GM12878 (cell line): ENCODE measurements around the gene SLC37A2. TPM values are rescaled to one million over a fixed set of nuclear protein-coding genes. Genes with fewer than 3 reads are reported as not detected.

Experiments
- ATAC-seq: fragments of 200-7000 bp; cut with Tn5 transposase; 3 replicates; pipeline ENCODE4 v1.9.1; 2020; ENCODE audit warnings: mild to moderate bottlenecking, moderate library complexity
- BruUV-seq: library from RNA; stranded (reverse); fragments of 400-500 nt; replicated peaks from 2 replicates; lab custom pipeline; 2021; lab: Mats Ljungman, UMichigan
- CTCF ChIA-PET: fragments of 300-600 bp; sonication (Branson Sonifier 250); formaldehyde crosslinking; extraction: SDS; loops from one replicate; lab custom pipeline; 2021; ENCODE audit warnings: inconsistent platforms; lab: Yijun Ruan, JAX
- POLR2A ChIA-PET: fragments of 350-600 bp; formaldehyde crosslinking; extraction: SDS; loops from one replicate; lab custom pipeline; 2021; ENCODE audit warnings: inconsistent platforms; lab: Charles Lee
- RAD21 ChIA-PET: fragments of 300-600 bp; sonication (Branson Sonifier 250); formaldehyde crosslinking; loops from one replicate; lab custom pipeline; 2023; ENCODE audit warnings: antibody characterized with exemption; ENCODE audit not compliant: unreplicated experiment; lab: Charles Lee
- SMC1A ChIA-PET: fragments of 300-600 bp; sonication (Branson Sonifier 250); formaldehyde crosslinking; loops from one replicate; lab custom pipeline; 2023; ENCODE audit not compliant: unreplicated experiment, uncharacterized antibody; lab: Charles Lee
- DNase-seq: peaks from one replicate; pipeline ENCODE4 v3.0.0-alpha.2; 2011; ENCODE audit warnings: low read depth, low spot score
- FAIRE-seq: peaks from 3 replicates; lab custom pipeline; 2011; peaks lifted over from hg19 to GRCh38; lab: Jason Lieb, UNC
- H2AFZ ChIP-seq: 2 replicates; pipeline ENCODE4 v1.6.0; 2011; ENCODE audit warnings: low read depth, low read length, control low read depth; ENCODE audit not compliant: control insufficient read depth
- H3K27ac ChIP-seq: 2 replicates; pipeline ENCODE4 v1.5.1; 2011; ENCODE audit warnings: control low read depth; ENCODE audit not compliant: control insufficient read depth, insufficient read depth
- H3K27me3 ChIP-seq, 2 experiments: replicated peaks in 1 of 2; 2 replicates each; pipeline versions ENCODE4 v1.6.0 to v1.6.1; 2011; ENCODE audit warnings: low read length in 1 of 2; ENCODE audit not compliant: control insufficient read depth in 2 of 2, insufficient read depth in 2 of 2
- H3K36me3 ChIP-seq, 2 experiments: 2 replicates each; pipeline ENCODE4 v1.5.1; 2011; ENCODE audit warnings: low read length in 1 of 2; ENCODE audit not compliant: control insufficient read depth in 2 of 2, insufficient read depth in 2 of 2
- H3K4me1 ChIP-seq: 2 replicates; pipeline ENCODE4 v1.6.1; 2011; ENCODE audit warnings: mild to moderate bottlenecking, low read length, moderate library complexity, mixed read lengths; ENCODE audit not compliant: control insufficient read depth, insufficient read depth
- H3K4me2 ChIP-seq: 2 replicates; pipeline ENCODE4 v1.6.0; 2011; ENCODE audit warnings: control low read depth; ENCODE audit not compliant: control insufficient read depth, insufficient read depth
- H3K4me3 ChIP-seq: fragments of 200-600 bp; sonication (generic); 2 replicates; pipeline ENCODE4 v1.5.1; 2016
- H3K79me2 ChIP-seq: 2 replicates; pipeline ENCODE4 v1.6.0; 2011; ENCODE audit warnings: low read length; ENCODE audit not compliant: control insufficient read depth, insufficient read depth
- H3K9ac ChIP-seq: 2 replicates; pipeline ENCODE4 v1.8.0; 2011; ENCODE audit warnings: low read length, control low read depth, mixed read lengths; ENCODE audit not compliant: control insufficient read depth, insufficient read depth
- H3K9me3 ChIP-seq: replicated peaks from 3 replicates; pipeline ENCODE4 v1.5.1; 2011; ENCODE audit warnings: mild to moderate bottlenecking, low read length; ENCODE audit not compliant: control insufficient read depth, insufficient read depth
- H4K20me1 ChIP-seq: 2 replicates; pipeline ENCODE4 v1.6.0; 2011; ENCODE audit not compliant: control insufficient read depth, insufficient read depth
- BCL11A ChIP-seq: IDR thresholded peaks from 2 replicates; pipeline ENCODE4 v1.6.1; 2011; ENCODE audit warnings: low read depth, low read length
- DPF2 ChIP-seq: fragments of 450-650 bp; IDR thresholded peaks from 2 replicates; pipeline ENCODE4 v1.6.1; 2017; ENCODE audit warnings: mild to moderate bottlenecking
- EGR1 ChIP-seq, 2 experiments: IDR thresholded peaks; 1 replicate in 1 of 2; 2 replicates in 1 of 2; pipeline ENCODE4 v1.6.1; 2011 to 2012; ENCODE audit warnings: low read depth in 2 of 2, low read length in 2 of 2, borderline replicate concordance in 1 of 2, mild to moderate bottlenecking in 1 of 2, moderate library complexity in 1 of 2
- IKZF1 ChIP-seq: fragments of 450-650 bp; conservative IDR thresholded peaks from 2 replicates; pipeline ENCODE4 v1.6.1; 2017; ENCODE audit warnings: antibody characterized with exemption, mild to moderate bottlenecking
- MEF2A ChIP-seq: IDR thresholded peaks from 2 replicates; pipeline ENCODE4 v1.6.1; 2011; ENCODE audit warnings: low read depth, mild to moderate bottlenecking, low read length, moderate library complexity; ENCODE audit not compliant: insufficient read depth
- MYB ChIP-seq: fragments of 150-350 bp; IDR thresholded peaks from 2 replicates; pipeline ENCODE4 v1.6.1; 2014; ENCODE audit warnings: mild to moderate bottlenecking, low read depth, low read length, borderline replicate concordance
- PML ChIP-seq: IDR thresholded peaks from 2 replicates; pipeline ENCODE4 v1.6.1; 2012; ENCODE audit warnings: low read length, inconsistent platforms
- RELA ChIP-seq: fragments of 450-650 bp; IDR thresholded peaks from 2 replicates; pipeline ENCODE4 v1.8.0; 2014; ENCODE audit warnings: borderline replicate concordance; ENCODE audit not compliant: partially characterized antibody
- RUNX3 ChIP-seq: IDR thresholded peaks from 2 replicates; pipeline ENCODE4 v1.6.1; 2012; ENCODE audit warnings: low read length, inconsistent platforms
- SMARCA5 ChIP-seq: fragments of 450-650 bp; IDR thresholded peaks from 2 replicates; pipeline ENCODE4 v1.6.1; 2017; ENCODE audit warnings: mild to moderate bottlenecking
- SPI1 ChIP-seq: IDR thresholded peaks from 2 replicates; pipeline ENCODE4 v1.6.1; 2011; ENCODE audit warnings: low read depth, mild to moderate bottlenecking, low read length, moderate library complexity, borderline replicate concordance; ENCODE audit not compliant: insufficient read depth
- WRNIP1 ChIP-seq: IDR thresholded peaks from 2 replicates; pipeline ENCODE4 v1.6.1; 2011; ENCODE audit warnings: low read depth, low read length, improper control_type of control experiment, borderline replicate concordance
- WGBS: methylation state at CpG from one replicate; pipeline ENCODE4 v1.1.6; 2016; ENCODE audit warnings: low lambda C conversion rate; ENCODE audit not compliant: insufficient replicate concordance, insufficient coverage; ENCODE audit errors: missing lambda C conversion rate; 5-methylcytosine and 5-hydroxymethylcytosine counted together
- in situ Hi-C: fragments of 300-500 bp; cut with MboI; formaldehyde crosslinking; loops from 9 replicates; pipeline ENCODE4 v1.14.3; 2018; ENCODE audit warnings: mixed read lengths
- intact Hi-C: fragments of 100-400 bp; cut with micrococcal nuclease; formaldehyde crosslinking; loops from one replicate; pipeline ENCODE4 v1.14.2; 2022; ENCODE audit not compliant: unreplicated experiment
- polyA plus RNA-seq, 11 experiments: library from polyadenylated mRNA; depleted of rRNA in 4 of 11; unstranded in 6 of 11; stranded (reverse) in 5 of 11; fragments of >200 nt; fragmentation: Nextera tagmentation in 4 of 11; fragmentation: Illumina TruSeq in 1 of 11; extraction: Ambion mirVana in 4 of 11; extraction: Trizol in 1 of 11; gene quantifications; 1 replicate in 1 of 11; 2 replicates in 10 of 11; pipeline versions ENCODE4 v1.2.1 to v1.2.3, GENCODE V29; 2011 to 2016; ENCODE audit warnings: inconsistent platforms in 2 of 11, missing spikeins in 2 of 11, low read depth in 1 of 11
- total RNA-seq, 4 experiments: library from RNA; depleted of rRNA in 3 of 4; stranded (reverse); fragments of >200 nt in 3 of 4; fragmentation: Illumina TruSeq in 1 of 4; extraction: Trizol in 1 of 4; gene quantifications; 2 replicates each; pipeline versions ENCODE4 v1.2.1 to v1.2.3, GENCODE V29; 2013 to 2021
- TF ChIP-seq, protein P1 (sequence below): fragments of 450-650 bp; IDR thresholded peaks from 2 replicates; pipeline ENCODE4 v1.6.1; 2016; ENCODE audit warnings: mild to moderate bottlenecking
- TF ChIP-seq, protein P2 (sequence below): IDR thresholded peaks from 2 replicates; pipeline ENCODE4 v1.6.1; 2012; ENCODE audit warnings: low read depth, low read length, improper control_type of control experiment
- TF ChIP-seq, protein P3 (sequence below): fragments of 450-650 bp; formaldehyde crosslinking; IDR thresholded peaks from 2 replicates; pipeline ENCODE4 v1.4.0; 2022; ENCODE audit warnings: mild to moderate bottlenecking, moderate library complexity

SLC37A2 gene
- total and polyA plus RNA-seq, 10 of the 15 experiments (the other 5 are each of a cell fraction or from before 2014, with no cell fraction given): 0.26 to 9.8 (median 2.0) TPM

DNA sequence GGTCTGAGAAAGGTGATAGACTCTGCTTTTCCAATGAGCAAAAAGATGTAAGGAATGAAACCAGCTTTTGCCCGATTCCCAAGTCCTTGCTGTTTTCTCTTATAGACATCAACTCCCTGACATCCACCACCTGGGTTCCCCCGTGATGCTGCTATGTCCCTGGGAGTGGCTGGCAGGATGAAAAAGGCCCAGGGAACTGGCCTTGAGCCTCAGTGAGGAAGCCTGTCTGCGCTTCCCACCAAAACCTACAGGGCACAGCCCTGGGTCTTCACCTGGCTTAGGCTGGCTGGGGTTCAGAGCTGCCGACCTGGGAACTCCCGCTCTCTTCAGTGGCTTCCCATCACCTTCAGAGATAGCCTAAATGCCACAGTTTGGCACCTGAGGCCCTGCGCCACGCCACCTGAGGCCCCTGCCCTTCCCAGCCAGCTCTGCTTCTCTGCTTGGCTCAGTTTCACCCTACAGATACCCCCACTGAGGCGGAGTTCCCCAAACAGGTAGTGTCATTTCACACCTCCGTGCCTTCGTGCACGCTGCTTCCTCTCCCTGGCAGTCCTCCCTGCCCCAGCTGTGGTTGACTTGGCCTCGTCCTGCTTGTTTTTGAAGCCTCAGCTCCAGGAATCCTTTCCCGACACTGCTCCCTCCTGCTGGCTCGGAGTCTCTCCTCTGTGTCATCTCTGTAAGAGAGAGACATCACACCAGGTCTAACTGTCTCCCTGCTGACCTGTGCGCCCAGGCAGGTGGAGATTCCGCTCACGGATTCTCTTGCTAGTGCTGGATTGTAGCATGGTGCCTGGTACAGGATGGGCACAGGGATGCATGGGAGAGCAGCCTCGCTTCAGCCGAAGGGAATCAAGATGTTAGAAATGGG, 10.7 kb downstream of the SLC37A2 start:
- Histone ChIP-seq H2AFZ (no peak overlapping the region), H3K27me3 (no peaks in the 10 kb centered on the region), H3K9me3 (no peaks in the 10 kb centered on the region), H3K4me2 (no peak overlapping the region), H3K4me1 (peaks cover 43% of the 10 kb centered on the region), H3K27ac (no peak overlapping the region), H3K4me3 (no peak overlapping the region), H3K9ac (no peak overlapping the region), H3K79me2 (no peaks in the 10 kb centered on the region), H4K20me1 (no peaks in the 10 kb centered on the region), H3K36me3 (no peaks in the 10 kb centered on the region)
- FAIRE-seq: peak; percentile 7
- ChIA-PET POLR2A (interaction anchor here (1.5 to 4.1 kb wide), 4 partner anchors 10 to 36 kb away, joined by 4 to 55 read pairs (median 26); partner anchors contain the start of genes SLC37A2 and TMEM218), CTCF (interaction anchor here (1.1 to 6.6 kb wide), 9 partner anchors 10 to 329 kb away, joined by 3 to 46 read pairs (median 8); partner anchors contain the start of genes SLC37A2 and TMEM218), RAD21 (interaction anchor here (1.0 to 5.9 kb wide), 7 partner anchors 10 to 284 kb away, joined by 3 to 87 read pairs (median 5); partner anchors contain the start of genes SLC37A2 and TMEM218), SMC1A (interaction anchor here (0.6 to 5.0 kb wide), 6 partner anchors 10 to 153 kb away, joined by 3 to 57 read pairs (median 6); partner anchors contain the start of genes SLC37A2 and TMEM218)
- 76% methylated on average over 19 of the region's 19 CpGs for WGBS
- in situ Hi-C loops: no loop called here
- ATAC-seq: no peak
- intact Hi-C loops: loop anchor here (2.0 kb wide), 1 partner anchor 119 kb away; the partner anchor contains the start of gene CCDC15
- BruUV-seq: no TSS peak
- no peak for DNase-seq
- TF ChIP-seq RUNX3 (0 out of 2 replicates have a peak, but pooled peaks have one; percentile 9), DPF2 (0 out of 2 replicates have a peak, but pooled peaks have one; percentile 22), MEF2A (no peak), PML (no peak), WRNIP1 (no peak), RELA (no peak), IKZF1 (peak; percentile 32; the same call in 1 of the 2 replicates), SMARCA5 (no peak), EGR1 (IDR thresholded peaks at IDR 0.05; ENCODE audit: borderline replicate concordance in 1 of 2, low read depth in 2 of 2, low read length in 2 of 2) (no peak), SPI1 (no peak; the same call in 1 of the 2 replicates), MYB (no peak), BCL11A (no peak)
- TF ChIP-seq, protein P1, sequence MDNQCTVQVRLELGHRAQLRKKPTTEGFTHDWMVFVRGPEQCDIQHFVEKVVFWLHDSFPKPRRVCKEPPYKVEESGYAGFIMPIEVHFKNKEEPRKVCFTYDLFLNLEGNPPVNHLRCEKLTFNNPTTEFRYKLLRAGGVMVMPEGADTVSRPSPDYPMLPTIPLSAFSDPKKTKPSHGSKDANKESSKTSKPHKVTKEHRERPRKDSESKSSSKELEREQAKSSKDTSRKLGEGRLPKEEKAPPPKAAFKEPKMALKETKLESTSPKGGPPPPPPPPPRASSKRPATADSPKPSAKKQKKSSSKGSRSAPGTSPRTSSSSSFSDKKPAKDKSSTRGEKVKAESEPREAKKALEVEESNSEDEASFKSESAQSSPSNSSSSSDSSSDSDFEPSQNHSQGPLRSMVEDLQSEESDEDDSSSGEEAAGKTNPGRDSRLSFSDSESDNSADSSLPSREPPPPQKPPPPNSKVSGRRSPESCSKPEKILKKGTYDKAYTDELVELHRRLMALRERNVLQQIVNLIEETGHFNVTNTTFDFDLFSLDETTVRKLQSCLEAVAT: peak; percentile 61; the same call in 1 of the 2 replicates
- TF ChIP-seq, protein P2, sequence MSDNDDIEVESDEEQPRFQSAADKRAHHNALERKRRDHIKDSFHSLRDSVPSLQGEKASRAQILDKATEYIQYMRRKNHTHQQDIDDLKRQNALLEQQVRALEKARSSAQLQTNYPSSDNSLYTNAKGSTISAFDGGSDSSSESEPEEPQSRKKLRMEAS: 0 out of 2 replicates have a peak, but pooled peaks have one; percentile 42
- TF ChIP-seq, protein P3, sequence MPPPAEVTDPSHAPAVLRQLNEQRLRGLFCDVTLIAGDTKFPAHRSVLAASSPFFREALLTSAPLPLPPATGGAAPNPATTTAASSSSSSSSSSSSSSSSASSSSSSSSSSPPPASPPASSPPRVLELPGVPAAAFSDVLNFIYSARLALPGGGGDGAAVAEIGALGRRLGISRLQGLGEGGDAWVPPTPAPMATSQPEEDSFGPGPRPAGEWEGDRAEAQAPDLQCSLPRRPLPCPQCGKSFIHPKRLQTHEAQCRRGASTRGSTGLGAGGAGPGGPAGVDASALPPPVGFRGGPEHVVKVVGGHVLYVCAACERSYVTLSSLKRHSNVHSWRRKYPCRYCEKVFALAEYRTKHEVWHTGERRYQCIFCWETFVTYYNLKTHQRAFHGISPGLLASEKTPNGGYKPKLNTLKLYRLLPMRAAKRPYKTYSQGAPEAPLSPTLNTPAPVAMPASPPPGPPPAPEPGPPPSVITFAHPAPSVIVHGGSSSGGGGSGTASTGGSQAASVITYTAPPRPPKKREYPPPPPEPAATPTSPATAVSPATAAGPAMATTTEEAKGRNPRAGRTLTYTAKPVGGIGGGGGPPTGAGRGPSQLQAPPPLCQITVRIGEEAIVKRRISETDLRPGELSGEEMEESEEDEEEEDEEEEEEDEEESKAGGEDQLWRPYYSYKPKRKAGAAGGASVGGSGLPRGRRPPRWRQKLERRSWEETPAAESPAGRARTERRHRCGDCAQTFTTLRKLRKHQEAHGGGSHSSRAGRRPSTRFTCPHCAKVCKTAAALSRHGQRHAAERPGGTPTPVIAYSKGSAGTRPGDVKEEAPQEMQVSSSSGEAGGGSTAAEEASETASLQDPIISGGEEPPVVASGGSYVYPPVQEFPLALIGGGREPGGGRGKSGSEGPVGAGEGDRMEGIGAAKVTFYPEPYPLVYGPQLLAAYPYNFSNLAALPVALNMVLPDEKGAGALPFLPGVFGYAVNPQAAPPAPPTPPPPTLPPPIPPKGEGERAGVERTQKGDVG (CRISPR knock-in tag): no peak
